Stimulated activated CD8-positive, alpha-beta memory T cell treated with anti-CD3 and anti-CD28 coated beads, Interleukin-4, amount 100 ng/mL, for 1 hour (primary cell): ENCODE measurements around the gene CPS1.

Experiments
- DNase-seq, 2 donors: peaks; one replicate each; pipeline ENCODE4 v3.0.0-alpha.2; 2020; ENCODE audit warnings: low read depth in 2 of 2, low spot score in 1 of 2

Gene CPS1

GRCh38 chr2:210556329-210556980 lies at the start of gene CPS1:
Gene CPS1 (plus strand): TSS chr2:210556599. CDS start chr2:210556734, 135 bp downstream.
- no peak for DNase-seq

GRCh38 chr2:210515911-210516310 lies 40.5 kb upstream of the CPS1 start:
- no peak for DNase-seq

GRCh38 chr2:210517264-210517663 lies 39.1 kb upstream of the CPS1 start:
- DNase-seq, result no peak

DNA sequence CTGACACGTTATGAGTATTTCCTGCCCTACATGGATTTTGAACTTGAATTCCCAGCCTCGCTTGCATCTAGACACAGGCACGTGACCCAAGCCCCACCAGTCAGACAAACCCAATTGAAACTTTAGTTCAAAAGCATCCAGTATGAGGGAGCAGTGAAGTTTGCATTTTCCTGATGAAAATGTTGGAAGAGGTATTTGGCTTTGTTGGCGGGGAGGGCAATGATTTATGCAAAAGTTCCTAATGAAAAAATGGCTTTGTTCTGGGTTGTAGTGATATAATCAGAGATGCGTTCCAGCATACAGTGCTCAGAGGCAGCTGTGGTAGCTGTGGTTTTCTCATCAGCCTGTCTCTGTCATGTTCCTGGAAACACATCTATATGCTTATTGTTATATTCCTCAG lies 36.8 kb upstream of the CPS1 start:
- DNase-seq, result no peak

DNA sequence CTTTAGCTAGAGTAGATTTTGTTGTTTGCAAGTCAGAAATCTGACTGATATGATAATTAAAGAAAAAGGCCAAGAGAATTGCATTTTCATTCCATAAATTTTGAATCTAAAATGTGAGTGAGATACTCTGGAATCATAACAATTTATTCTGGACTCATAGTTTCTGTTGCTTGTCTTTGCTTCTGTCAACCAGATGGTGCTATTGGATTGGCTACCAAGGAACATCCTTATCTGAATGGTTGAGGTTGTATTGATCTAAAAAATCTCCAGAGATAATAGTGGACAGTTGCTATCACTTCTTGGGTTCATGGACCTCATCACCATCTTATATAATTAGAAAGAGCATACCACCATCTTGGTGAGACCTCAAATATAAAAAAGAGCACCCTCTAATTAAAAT lies 34.0 kb upstream of the CPS1 start:
- DNase-seq, result no peak

GRCh38 chr2:210523650-210524289 lies 32.6 kb upstream of the CPS1 start:
- DNase-seq, result no peak

GRCh38 chr2:210524533-210524932 lies 31.9 kb upstream of the CPS1 start:
- no peak for DNase-seq

DNA sequence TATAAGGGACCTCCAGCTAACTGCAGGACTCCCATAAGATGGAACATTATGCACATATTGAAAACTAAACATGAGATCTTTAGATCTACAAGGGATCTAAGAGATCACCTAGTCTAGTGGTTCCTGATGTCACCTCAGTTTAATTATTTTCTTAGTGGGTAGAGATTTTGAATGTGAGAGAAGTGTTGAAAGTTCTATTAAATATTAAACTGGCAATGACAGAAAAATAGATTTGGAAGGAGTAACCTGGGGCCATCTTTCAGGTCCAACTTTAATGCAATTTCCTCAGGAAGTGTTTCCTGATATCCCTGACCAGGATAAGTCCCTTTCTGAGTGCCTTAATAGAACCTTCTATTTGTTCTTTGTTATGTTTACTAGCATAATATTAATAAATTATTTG lies 29.1 kb upstream of the CPS1 start:
- no peak for DNase-seq

DNA sequence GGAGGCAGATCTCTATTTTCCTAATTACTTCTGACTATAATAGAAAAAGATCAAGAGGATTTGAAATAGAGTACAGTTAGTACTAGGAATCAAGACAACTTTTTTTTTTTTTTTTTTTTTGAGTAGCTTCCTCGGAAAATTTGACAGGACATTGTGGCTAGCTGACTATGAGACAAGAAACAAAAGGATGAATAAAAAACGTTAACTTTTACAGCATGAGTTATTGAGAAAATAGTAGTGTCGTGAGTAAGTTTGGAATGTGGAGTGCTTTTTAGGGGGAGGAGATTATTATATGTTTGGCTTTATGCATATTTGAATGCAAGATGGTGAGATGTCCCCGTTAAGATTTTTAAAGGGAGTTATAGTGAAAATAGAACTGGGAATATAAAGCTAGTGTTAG lies 27.7 kb upstream of the CPS1 start:
- DNase-seq, result no peak

GRCh38 chr2:210531050-210531449 lies 25.3 kb upstream of the CPS1 start:
- no peak for DNase-seq

DNA sequence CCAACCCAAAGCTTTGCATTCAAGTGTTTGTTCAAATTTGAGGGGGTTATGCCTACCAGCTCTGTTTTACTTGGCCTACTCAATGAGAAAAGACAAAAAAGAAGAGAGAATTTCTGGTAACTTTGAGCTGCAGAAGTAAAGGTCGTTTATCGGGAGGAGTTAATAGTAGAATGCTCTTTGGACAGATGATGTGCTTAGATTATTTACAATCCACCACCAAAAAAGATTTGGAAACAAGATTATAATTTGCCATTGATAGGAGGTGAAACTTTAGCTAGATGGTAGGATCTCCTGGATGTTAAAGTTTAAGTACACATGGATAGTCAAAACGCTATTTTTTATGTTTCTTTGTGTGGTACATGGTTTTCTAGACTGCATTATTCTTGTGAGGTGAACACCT lies 24.9 kb upstream of the CPS1 start:
- no peak for DNase-seq

DNA sequence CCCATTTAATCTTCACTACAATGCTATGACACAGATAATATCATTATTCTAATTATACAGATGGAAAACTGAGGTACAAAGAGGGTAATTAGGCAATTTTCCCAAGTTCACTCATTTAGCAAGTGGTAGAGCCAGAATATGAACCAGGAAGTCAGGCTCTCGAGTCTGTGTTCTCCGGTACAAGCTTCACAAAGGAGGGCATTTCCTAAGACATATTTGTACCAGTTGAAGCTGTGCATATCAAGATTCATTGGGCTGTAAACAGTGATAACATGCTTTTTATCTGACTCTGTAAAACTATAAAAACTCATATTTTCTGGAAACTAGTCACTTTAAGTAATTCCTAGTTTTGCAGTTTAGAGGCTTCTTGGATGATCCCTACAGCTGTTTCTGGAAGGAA lies 23.0 kb upstream of the CPS1 start:
- DNase-seq, result no peak

DNA sequence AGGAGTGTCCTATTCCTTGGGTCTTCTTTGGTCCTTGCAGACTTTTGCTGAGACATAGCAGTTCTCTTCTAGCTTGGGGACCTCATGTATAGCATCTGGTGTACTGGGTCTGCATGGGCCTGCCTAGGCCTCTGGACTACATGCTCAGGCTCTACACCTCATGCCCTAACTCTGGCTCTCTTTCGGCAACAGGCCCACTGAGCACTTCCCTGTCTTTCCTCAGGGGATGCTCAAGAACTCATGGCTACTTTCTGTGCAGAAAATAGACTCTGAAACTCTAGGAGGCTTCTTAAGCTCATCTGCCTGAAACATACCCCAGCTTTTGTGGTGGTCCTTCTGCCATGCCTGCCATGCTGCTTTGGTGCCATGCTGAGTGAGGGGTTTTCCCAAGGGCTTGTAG lies 21.5 kb upstream of the CPS1 start:
- no peak for DNase-seq

- no peak for DNase-seq
Measured at GRCh38 chr2:210536973-210537650, 19.3 kb upstream of the CPS1 start.

- DNase-seq, result no peak
Measured at GRCh38 chr2:210539035-210539434, 17.4 kb upstream of the CPS1 start.

GRCh38 chr2:210539578-210540416 lies 16.6 kb upstream of the CPS1 start:
- no peak for DNase-seq

- no peak for DNase-seq
Measured at GRCh38 chr2:210540471-210540870, 15.9 kb upstream of the CPS1 start.

DNA sequence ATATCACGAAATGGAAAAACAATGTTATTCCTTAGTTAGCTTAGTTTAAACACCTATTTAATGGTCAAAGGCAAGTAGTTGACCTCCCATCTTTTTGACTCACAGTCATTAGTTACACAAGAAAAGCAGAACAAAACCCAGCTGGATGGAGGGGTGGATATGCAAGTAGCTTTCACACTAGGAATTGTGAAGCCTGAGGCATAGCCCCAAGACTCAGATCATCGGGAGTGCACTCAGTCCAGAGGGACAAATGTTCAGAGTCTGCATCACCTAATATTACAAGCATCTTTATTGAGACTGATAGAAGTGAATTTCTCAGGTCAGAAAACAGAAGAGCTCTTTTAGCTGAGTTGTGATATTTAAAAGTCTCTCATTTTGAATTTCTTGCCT lies 15.5 kb upstream of the CPS1 start:
- DNase-seq, result no peak

DNA sequence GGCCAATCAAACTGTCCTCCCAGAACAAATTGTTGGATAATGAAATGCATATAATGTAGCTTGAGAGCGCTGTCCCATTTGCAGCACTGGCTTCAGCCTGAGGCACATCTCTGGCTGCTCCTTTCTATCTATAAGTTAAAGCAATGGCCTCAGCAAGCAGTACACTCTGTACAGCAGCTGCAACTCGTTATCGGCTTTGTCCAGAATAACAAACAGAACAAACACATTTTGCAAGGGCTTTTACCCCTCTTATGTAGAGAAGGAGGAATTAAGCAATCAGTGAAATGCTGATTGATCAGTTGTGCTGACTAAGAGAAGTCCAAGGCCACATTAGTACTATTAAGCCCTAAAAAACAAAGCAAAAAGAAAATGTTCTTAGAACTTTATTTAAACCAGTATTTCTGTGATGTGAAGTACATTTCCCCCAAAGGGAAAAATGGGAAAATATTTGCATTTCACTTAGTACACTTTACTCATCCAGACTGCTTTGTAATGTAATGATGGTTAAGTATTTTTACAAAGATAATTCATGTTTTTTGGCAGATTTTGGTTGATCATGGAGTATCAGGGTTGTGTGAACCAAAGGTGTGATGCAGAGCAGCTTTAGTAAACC lies 15.0 kb upstream of the CPS1 start:
- no peak for DNase-seq

DNA sequence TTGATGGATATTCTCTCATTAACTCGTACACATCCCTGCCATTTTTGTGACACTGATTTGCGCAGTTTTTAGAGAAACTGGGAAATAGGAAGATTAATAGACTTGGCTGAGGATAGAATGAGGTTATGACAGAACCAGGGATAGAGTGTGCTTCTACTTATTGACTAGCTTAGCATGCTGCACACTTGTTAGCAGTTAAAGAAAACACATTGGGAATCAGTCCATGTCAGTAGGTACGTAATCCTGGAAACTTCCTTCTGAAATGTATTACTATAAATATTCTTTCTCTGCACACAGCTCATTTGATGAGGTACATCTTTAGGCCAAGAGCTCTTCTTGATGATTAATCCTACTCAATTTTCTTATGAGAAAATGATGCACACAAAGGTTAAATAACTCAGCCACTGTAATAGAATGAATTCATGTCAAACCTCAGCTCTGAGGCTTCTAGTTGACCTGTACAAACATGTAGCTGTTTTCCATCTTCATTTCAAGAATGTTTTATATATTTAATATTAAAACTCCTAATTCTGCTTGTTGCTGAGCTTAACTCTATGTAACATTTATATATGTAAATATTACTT lies 12.3 kb upstream of the CPS1 start:
- no peak for DNase-seq

DNA sequence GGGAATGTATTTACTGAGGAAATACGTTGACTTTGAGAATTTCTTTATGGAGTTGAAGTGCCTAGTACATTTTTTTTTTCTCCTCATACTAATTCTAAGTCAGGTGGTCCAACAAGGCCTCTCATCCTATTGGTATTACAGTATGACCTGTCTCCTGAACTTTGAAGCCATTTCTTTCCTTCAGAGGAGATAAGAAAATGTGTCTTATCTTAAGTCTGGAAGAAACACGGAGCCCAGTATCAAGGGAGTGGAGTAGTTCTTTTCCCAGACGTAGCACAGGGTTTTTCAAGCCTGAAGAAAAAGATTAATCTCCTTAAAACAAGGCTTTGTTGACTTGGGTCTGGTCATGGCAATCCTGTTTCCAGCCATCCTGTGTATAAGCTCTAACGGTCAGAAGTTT lies 11.6 kb upstream of the CPS1 start:
- no peak for DNase-seq
